H9 (cell line): Measurements from ENCODE around the gene THOC5. TPM values are rescaled to one million over a fixed set of nuclear protein-coding genes. Genes with fewer than 3 reads are reported as not detected.

Experiments used
- DNase-seq: peaks from one replicate; pipeline ENCODE4 v3.0.0-alpha.2; 2017
- H2AFZ ChIP-seq: one replicate; pipeline ENCODE4 v1.6.1; 2013; ENCODE audit warnings: mild to moderate bottlenecking, low read length, control low read depth, moderate library complexity
- H2AK5ac ChIP-seq: 2 replicates; pipeline ENCODE4 v1.6.1; 2013; ENCODE audit warnings: low read length, control low read depth, mixed read lengths; ENCODE audit not compliant: insufficient read length
- H2BK120ac ChIP-seq: one replicate; pipeline ENCODE4 v1.6.1; 2013; ENCODE audit warnings: low read depth, mild to moderate bottlenecking, low read length, control low read depth, inconsistent platforms; ENCODE audit not compliant: poor library complexity, severe bottlenecking
- H2BK12ac ChIP-seq: 2 replicates; pipeline ENCODE4 v1.6.1; 2013; ENCODE audit warnings: low read length, control low read depth, mixed read lengths, low read depth; ENCODE audit not compliant: insufficient read length
- H2BK15ac ChIP-seq: 2 replicates; pipeline ENCODE4 v1.6.1; 2013; ENCODE audit warnings: low read depth, low read length, control low read depth
- H2BK20ac ChIP-seq: one replicate; pipeline ENCODE4 v1.6.1; 2013; ENCODE audit warnings: low read depth, mild to moderate bottlenecking, low read length, control low read depth, inconsistent platforms; ENCODE audit not compliant: poor library complexity, severe bottlenecking
- H2BK5ac ChIP-seq: 2 replicates; pipeline ENCODE4 v1.6.1; 2013; ENCODE audit warnings: low read length, control low read depth, mixed read lengths; ENCODE audit not compliant: insufficient read length
- H3K14ac ChIP-seq: 2 replicates; pipeline ENCODE4 v1.6.1; 2013; ENCODE audit warnings: low read length, control low read depth; ENCODE audit not compliant: insufficient read depth
- H3K18ac ChIP-seq: 2 replicates; pipeline ENCODE4 v1.6.1; 2013; ENCODE audit warnings: low read depth, mild to moderate bottlenecking, mixed read lengths, low read length, control low read depth; ENCODE audit not compliant: insufficient read length
- H3K23ac ChIP-seq: 2 replicates; pipeline ENCODE4 v1.6.1; 2013; ENCODE audit warnings: low read length, control low read depth, mixed read lengths, low read depth; ENCODE audit not compliant: insufficient read length
- H3K23me2 ChIP-seq: 2 replicates; pipeline ENCODE4 v1.6.1; 2013; ENCODE audit warnings: low read depth, mild to moderate bottlenecking, mixed read lengths, low read length, control low read depth; ENCODE audit not compliant: insufficient read length, poor library complexity, severe bottlenecking
- H3K27ac ChIP-seq: 2 replicates; pipeline ENCODE4 v1.5.1; 2013; ENCODE audit warnings: low read length, control low read depth, mixed read lengths, low read depth; ENCODE audit not compliant: insufficient read length
- H3K27me3 ChIP-seq: 2 replicates; pipeline ENCODE4 v1.6.1; 2013; ENCODE audit warnings: low read length, control low read depth, inconsistent platforms; ENCODE audit not compliant: insufficient read depth
- H3K4ac ChIP-seq: 2 replicates; pipeline ENCODE4 v1.6.1; 2013; ENCODE audit warnings: low read depth, mild to moderate bottlenecking, control low read depth, inconsistent platforms, low read length, moderate library complexity
- H3K4me1 ChIP-seq: 2 replicates; pipeline ENCODE4 v1.6.1; 2013; ENCODE audit warnings: low read length, control low read depth, inconsistent platforms; ENCODE audit not compliant: insufficient read depth
- H3K4me2 ChIP-seq: 2 replicates; pipeline ENCODE4 v1.6.1; 2013; ENCODE audit warnings: low read length, control low read depth, mixed read lengths; ENCODE audit not compliant: insufficient read length, insufficient read depth
- H3K56ac ChIP-seq: 2 replicates; pipeline ENCODE4 v1.6.1; 2013; ENCODE audit warnings: low read depth, mild to moderate bottlenecking, mixed read lengths, low read length, control low read depth; ENCODE audit not compliant: insufficient read length
- H3K79me1 ChIP-seq: 2 replicates; pipeline ENCODE4 v1.6.1; 2013; ENCODE audit warnings: low read depth, mild to moderate bottlenecking, moderate library complexity, low read length, control low read depth, inconsistent platforms; ENCODE audit not compliant: insufficient read depth, poor library complexity, severe bottlenecking
- H3K79me2 ChIP-seq: 2 replicates; pipeline ENCODE4 v1.6.1; 2013; ENCODE audit warnings: low read length, control low read depth, inconsistent platforms; ENCODE audit not compliant: insufficient read depth
- H3K9ac ChIP-seq: 2 replicates; pipeline ENCODE4 v1.6.1; 2013; ENCODE audit warnings: low read length, control low read depth, mixed read lengths; ENCODE audit not compliant: insufficient read length; ENCODE audit errors: extremely low read depth
- H3K9me3 ChIP-seq: one replicate; pipeline ENCODE4 v1.6.1; 2013; ENCODE audit warnings: low read depth, low read length, inconsistent platforms; ENCODE audit not compliant: control insufficient read depth
- H3T11ph ChIP-seq: one replicate; pipeline ENCODE4 v1.6.1; 2013; ENCODE audit warnings: mild to moderate bottlenecking, low read length, control low read depth, inconsistent platforms
- H4K20me1 ChIP-seq: one replicate; pipeline ENCODE4 v1.6.1; 2013; ENCODE audit not compliant: control insufficient read depth, insufficient read length, insufficient read depth
- H4K5ac ChIP-seq: 2 replicates; pipeline ENCODE4 v1.6.1; 2013; ENCODE audit warnings: low read depth, mild to moderate bottlenecking, mixed read lengths, low read length, control low read depth; ENCODE audit not compliant: insufficient read length
- H4K8ac ChIP-seq: replicated peaks from 2 replicates; pipeline ENCODE4 v1.6.1; 2013; ENCODE audit warnings: low read length, control low read depth, mixed read lengths, low read depth; ENCODE audit not compliant: insufficient read length
- H4K91ac ChIP-seq: 2 replicates; pipeline ENCODE4 v1.6.1; 2013; ENCODE audit warnings: low read depth, mild to moderate bottlenecking, moderate library complexity, mixed read lengths, low read length, control low read depth; ENCODE audit not compliant: insufficient read length
- H3K27ac Mint-ChIP-seq, 3 experiments: 2 replicates in 2 of 3; 3 replicates in 1 of 3; pipeline ENCODE4 v1.8.0; 2020 to 2021; ENCODE audit warnings: mixed read lengths in 3 of 3, mild to moderate bottlenecking in 1 of 3, moderate library complexity in 1 of 3
- H3K27me3 Mint-ChIP-seq: 2 replicates; pipeline ENCODE4 v1.8.0; 2021; ENCODE audit warnings: low read depth, mild to moderate bottlenecking, moderate library complexity, mixed read lengths
- H3K36me3 Mint-ChIP-seq, 3 experiments: 2 replicates in 2 of 3; 3 replicates in 1 of 3; pipeline ENCODE4 v1.8.0; 2020 to 2021; ENCODE audit warnings: low read depth in 3 of 3, mixed read lengths in 3 of 3; ENCODE audit not compliant: insufficient read depth in 1 of 3
- H3K4me1 Mint-ChIP-seq, 2 experiments: 2 replicates each; pipeline ENCODE4 v1.8.0; 2020; ENCODE audit warnings: mixed read lengths in 2 of 2
- H3K4me3 Mint-ChIP-seq, 2 experiments: 2 replicates in 1 of 2; 3 replicates in 1 of 2; pipeline ENCODE4 v1.8.0; 2020 to 2021; ENCODE audit warnings: mild to moderate bottlenecking in 2 of 2, mixed read lengths in 2 of 2, moderate library complexity in 1 of 2
- H3K9me3 Mint-ChIP-seq, 2 experiments: 2 replicates in 1 of 2; 3 replicates in 1 of 2; pipeline ENCODE4 v1.8.0; 2020; ENCODE audit warnings: mild to moderate bottlenecking in 2 of 2, mixed read lengths in 2 of 2, moderate library complexity in 1 of 2
- whole genome bisulfite sequencing: extraction: QIAGEN DNeasy Blood & Tissue Kit; methylation state at CpG from one replicate; pipeline ENCODE4 v1.1.7; 2013; ENCODE audit warnings: missing lambda C conversion rate, low lambda C conversion rate, mixed read lengths; ENCODE audit not compliant: insufficient read length; ENCODE audit errors: extremely low coverage; 5-methylcytosine and 5-hydroxymethylcytosine counted together
- total RNA-seq: library from RNA; stranded (reverse); gene quantifications from 2 replicates; pipeline ENCODE4 v1.2.1, GENCODE V29; 2021
- TF ChIP-seq, protein P1 (sequence below): fragments of 200-600 bp; sonication (generic); conservative IDR thresholded peaks from 3 replicates; pipeline ENCODE4 v1.8.0; 2021; ENCODE audit warnings: antibody characterized with exemption, mild to moderate bottlenecking

The THOC5 gene
- total RNA-seq, 1 experiment from 2014 or later, result 71.8 TPM

- Histone ChIP-seq H3K56ac (no peak overlapping the region), H2BK5ac (no peak overlapping the region), H2AK5ac (no peak overlapping the region), H3K9me3 (no peaks in the 10 kb centered on the region), H3K4ac (no peak overlapping the region), H4K91ac (no peak overlapping the region), H2AFZ (no peak overlapping the region), H3T11ph (no peak overlapping the region), H3K23ac (no peak overlapping the region), H3K79me2 (no peaks in the 10 kb centered on the region), H3K4me2 (no peak overlapping the region), H3K14ac (no peak overlapping the region; the same call in 1 of the 2 replicates), H3K4me1 (no peaks in the 10 kb centered on the region; the same call in 1 of the 2 replicates), H3K27me3 (no peaks in the 10 kb centered on the region), H3K9ac (no peak overlapping the region), H3K23me2 (no peaks in the 10 kb centered on the region), H4K5ac (no peak overlapping the region), H2BK20ac (no peak overlapping the region), H3K18ac (no peak overlapping the region), H2BK15ac (no peak overlapping the region), H2BK120ac (no peak overlapping the region), H3K79me1 (no peaks in the 10 kb centered on the region), H4K8ac (no peak overlapping the region), H2BK12ac (no peak overlapping the region), H4K20me1 (no peaks in the 10 kb centered on the region), H3K27ac (no peak overlapping the region)
- Mint-ChIP-seq H3K27ac (no peak overlapping the region), H3K4me1 (peaks cover 8 to 21% of the 10 kb centered on the region in 2 experiments; a peak in 3 of 4 replicates), H3K27me3 (no peaks in the 10 kb centered on the region), H3K4me3 (no peak overlapping the region), H3K36me3 (no peaks in the 10 kb centered on the region), H3K9me3 (no peaks in the 10 kb centered on the region)
- WGBS, result no CpG with 5 or more reads among the region's 9 CpGs
- no peak for DNase-seq
- TF ChIP-seq, protein P1, sequence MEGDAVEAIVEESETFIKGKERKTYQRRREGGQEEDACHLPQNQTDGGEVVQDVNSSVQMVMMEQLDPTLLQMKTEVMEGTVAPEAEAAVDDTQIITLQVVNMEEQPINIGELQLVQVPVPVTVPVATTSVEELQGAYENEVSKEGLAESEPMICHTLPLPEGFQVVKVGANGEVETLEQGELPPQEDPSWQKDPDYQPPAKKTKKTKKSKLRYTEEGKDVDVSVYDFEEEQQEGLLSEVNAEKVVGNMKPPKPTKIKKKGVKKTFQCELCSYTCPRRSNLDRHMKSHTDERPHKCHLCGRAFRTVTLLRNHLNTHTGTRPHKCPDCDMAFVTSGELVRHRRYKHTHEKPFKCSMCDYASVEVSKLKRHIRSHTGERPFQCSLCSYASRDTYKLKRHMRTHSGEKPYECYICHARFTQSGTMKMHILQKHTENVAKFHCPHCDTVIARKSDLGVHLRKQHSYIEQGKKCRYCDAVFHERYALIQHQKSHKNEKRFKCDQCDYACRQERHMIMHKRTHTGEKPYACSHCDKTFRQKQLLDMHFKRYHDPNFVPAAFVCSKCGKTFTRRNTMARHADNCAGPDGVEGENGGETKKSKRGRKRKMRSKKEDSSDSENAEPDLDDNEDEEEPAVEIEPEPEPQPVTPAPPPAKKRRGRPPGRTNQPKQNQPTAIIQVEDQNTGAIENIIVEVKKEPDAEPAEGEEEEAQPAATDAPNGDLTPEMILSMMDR, result no peak
Observed at GRCh38 chr22:29459773-29460172, 93.8 kb downstream of the THOC5 start.
